Adrenal gland (tissue), 12 donors: ENCODE data around the gene GALNT1. TPM values are rescaled to one million over a fixed set of nuclear protein-coding genes. Genes with fewer than 3 reads are reported as not detected.
A peak's percentile ranks its signal among the peaks of the same experiment; 100 is the strongest.

Experiments
- DNase-seq, 7 donors: peaks; one replicate each; pipeline ENCODE4 v3.0.0-alpha.2; 2019 to 2020
- H3K27ac ChIP-seq, 5 donors: fragments of 200-600 bp; sonication (generic) in 4 of 5; 1 replicate in 3 of 5; 2 replicates in 2 of 5; pipeline versions ENCODE4 v1.5.1 to v1.8.0; 2016 to 2020; ENCODE audit warnings: mild to moderate bottlenecking in 1 of 5
- H3K27me3 ChIP-seq: fragments of 200-600 bp; 2 replicates; pipeline ENCODE4 v1.8.0; 2021
- H3K36me3 ChIP-seq, 2 donors: fragments of 200-600 bp; replicated peaks in 1 of 2; 1 replicate in 1 of 2; 2 replicates in 1 of 2; pipeline versions ENCODE4 v1.5.1 to v1.8.0; 2018 to 2022
- H3K4me1 ChIP-seq, 2 donors: fragments of 200-600 bp; replicated peaks in 1 of 2; 1 replicate in 1 of 2; 2 replicates in 1 of 2; pipeline versions ENCODE4 v1.5.1 to v1.8.0; 2018 to 2021
- H3K4me3 ChIP-seq, 4 donors: fragments of 200-600 bp; sonication (generic) in 3 of 4; one replicate each; pipeline ENCODE4 v1.5.1; 2016 to 2018
- H3K9me3 ChIP-seq, 3 donors: fragments of 200-600 bp; sonication (generic) in 1 of 3; replicated peaks in 1 of 3; 1 replicate in 2 of 3; 2 replicates in 1 of 3; pipeline versions ENCODE4 v1.5.1 to v1.8.0; 2016 to 2021
- POLR2A ChIP-seq, 2 donors: fragments of 450-650 bp; IDR thresholded peaks; one replicate each; pipeline ENCODE4 v1.6.1; 2017; ENCODE audit warnings: antibody characterized with exemption in 2 of 2, mild to moderate bottlenecking in 2 of 2, moderate library complexity in 1 of 2
- WGBS, 4 donors: extraction: QIAGEN DNeasy Blood & Tissue Kit in 2 of 4; methylation state at CpG; one replicate each; pipeline versions ENCODE4 v1.1.5 to v1.1.7; 2013 to 2017; 5-methylcytosine and 5-hydroxymethylcytosine counted together
- intact Hi-C, 2 donors: fragments of 100-400 bp; cut with DNase I; formaldehyde crosslinking; loops; one replicate each; pipeline versions ENCODE4 v1.14.1 to v1.15.0; 2022 to 2023
- microRNA-seq, 3 donors: library from miRNA; unstranded; fragments of <30 nt; microRNA quantifications; one replicate each; pipeline ENCODE4, GENCODE V29; 2017 to 2020
- polyA plus RNA-seq, 3 donors: library from polyadenylated mRNA; stranded (reverse); fragments of 200-250 nt in 2 of 3; fragments of 350-450 nt in 1 of 3; fragmentation: Illumina TruSeq in 1 of 3; extraction: RNeasy Lipid Tissue Mini Kit (QIAGEN cat#74804) in 1 of 3; gene quantifications; one replicate each; pipeline ENCODE4 v1.2.3, GENCODE V29; 2013 to 2014
- total RNA-seq, 9 donors: library from RNA; depleted of rRNA in 4 of 9; stranded (reverse); fragments of >200 nt in 4 of 9; fragments of 120-200 nt in 1 of 9; fragmentation: NEBNext Ultra II Directional in 1 of 9; extraction: Animal tissue kit (Norgen Biotek cat#: 25700) in 1 of 9; gene quantifications; one replicate each; pipeline versions ENCODE4 v1.1.0 to v1.2.4, GENCODE V29; 2013 to 2023
- TF ChIP-seq, protein P1 (sequence below), 6 experiments: fragments of 450-650 bp in 4 of 6; fragments of 200-600 bp in 2 of 6; sonication (generic) in 1 of 6; IDR thresholded peaks; 1 replicate in 5 of 6; 2 replicates in 1 of 6; pipeline versions ENCODE4 v1.5.1 to v1.8.0; 2016 to 2021; ENCODE audit warnings: antibody characterized with exemption in 6 of 6, mild to moderate bottlenecking in 2 of 6, moderate library complexity in 1 of 6
- donor health status: healthy with polysubstance abuse.
- donor health status: Bipolar disorder and iron deficiency.
- donor health status: DM: yes; HTN: yes; CAD: no.
- donor health status: DM: no; HTN: no; CAD: no.
- donor health status: DM: no; HTN: no; CAD: no.
- donor health status: DM: yes; HTN: yes; CAD: no.

Gene GALNT1
- total and polyA plus RNA-seq, 12 donors, result 9.7 to 130 (median 65.4) TPM

DNA sequence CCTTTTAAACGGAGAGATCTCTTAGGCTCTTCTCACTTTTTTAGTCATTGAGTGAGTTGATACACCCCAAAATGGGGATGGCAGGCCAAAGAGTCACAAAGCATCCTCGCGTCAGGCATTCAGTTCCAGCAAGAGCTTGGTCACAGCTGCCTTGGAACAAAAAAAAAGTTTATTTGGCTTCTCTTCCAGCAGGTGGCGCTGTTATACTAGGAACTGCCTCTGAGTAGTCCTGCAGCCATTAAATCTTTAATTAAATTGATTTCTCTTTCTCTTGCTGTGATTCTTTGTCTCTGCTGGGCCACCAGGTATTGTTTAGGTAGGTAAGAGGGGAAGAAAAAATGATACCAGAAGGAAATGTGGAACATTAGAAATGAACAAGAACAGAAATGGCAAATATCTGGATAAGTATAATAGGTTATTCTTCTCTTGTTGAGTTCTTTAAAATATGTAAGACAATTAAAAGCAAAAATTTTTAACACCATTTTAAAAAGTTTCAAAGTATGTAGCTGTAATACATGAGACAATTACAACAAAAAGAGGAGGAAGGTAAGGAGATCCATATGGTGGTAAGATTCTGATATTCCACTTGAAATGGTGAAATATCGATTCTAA, 175.1 kb downstream of the GALNT1 start:
- H3K27me3 ChIP-seq, result peaks cover 4% of the 10 kb centered on the region
- no peaks in the 10 kb centered on the region for H3K4me1 ChIP-seq
- H3K9me3 ChIP-seq, result no peaks in the 10 kb centered on the region
- TF ChIP-seq POLR2A (IDR thresholded peaks at IDR 0.05), result no peak
- TF ChIP-seq, protein P1, sequence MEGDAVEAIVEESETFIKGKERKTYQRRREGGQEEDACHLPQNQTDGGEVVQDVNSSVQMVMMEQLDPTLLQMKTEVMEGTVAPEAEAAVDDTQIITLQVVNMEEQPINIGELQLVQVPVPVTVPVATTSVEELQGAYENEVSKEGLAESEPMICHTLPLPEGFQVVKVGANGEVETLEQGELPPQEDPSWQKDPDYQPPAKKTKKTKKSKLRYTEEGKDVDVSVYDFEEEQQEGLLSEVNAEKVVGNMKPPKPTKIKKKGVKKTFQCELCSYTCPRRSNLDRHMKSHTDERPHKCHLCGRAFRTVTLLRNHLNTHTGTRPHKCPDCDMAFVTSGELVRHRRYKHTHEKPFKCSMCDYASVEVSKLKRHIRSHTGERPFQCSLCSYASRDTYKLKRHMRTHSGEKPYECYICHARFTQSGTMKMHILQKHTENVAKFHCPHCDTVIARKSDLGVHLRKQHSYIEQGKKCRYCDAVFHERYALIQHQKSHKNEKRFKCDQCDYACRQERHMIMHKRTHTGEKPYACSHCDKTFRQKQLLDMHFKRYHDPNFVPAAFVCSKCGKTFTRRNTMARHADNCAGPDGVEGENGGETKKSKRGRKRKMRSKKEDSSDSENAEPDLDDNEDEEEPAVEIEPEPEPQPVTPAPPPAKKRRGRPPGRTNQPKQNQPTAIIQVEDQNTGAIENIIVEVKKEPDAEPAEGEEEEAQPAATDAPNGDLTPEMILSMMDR (IDR thresholded peaks at IDR 0.05), result peak; percentile 70 to 87 (median 77)
- 16 to 22% (median 18%) methylated on average over 5 of the region's 5 CpGs for WGBS, 4 donors
- H3K36me3 ChIP-seq, result no peaks in the 10 kb centered on the region
- no peak overlapping the region for H3K27ac ChIP-seq
- no peak overlapping the region for H3K4me3 ChIP-seq
- peak; percentile 41 to 76 (median 58) for DNase-seq
- intact Hi-C loops, result loop anchor here (5.0 to 10.0 kb wide), 2 partner anchors 196 to 198 kb away; no protein-coding TSS in a partner anchor

Small RNA genes within 50 kb of the gene (microRNA-seq; reads per million reads assigned to microRNA genes)
- 0 to 0.45 (median 0) reads per million in 3 donors for gene MIR3975

Other genes with a start within 250 kb of the GALNT1 start
- gene ZNF24, start 237.3 kb upstream of the GALNT1 start, total RNA-seq, result 10 to 100 TPM; 25.6 to 75.6 (median 54.1) TPM
- gene ZNF24, start 237.3 kb upstream of the GALNT1 start, polyA plus RNA-seq, result 10 to 100 TPM; 16.3 to 46.2 (median 28.1) TPM
- gene ZNF396, start 204.4 kb upstream of the GALNT1 start, total RNA-seq, result 1 to 10 TPM in 8 of 9 donors, under 1 TPM in 1; 0.61 to 9.9 (median 4.5) TPM
- 1 to 10 TPM; 2.5 to 3.8 (median 3.3) TPM for gene ZNF396, start 204.4 kb upstream of the GALNT1 start, polyA plus RNA-seq
- gene INO80C, start 83.8 kb upstream of the GALNT1 start, total RNA-seq, result 10 to 100 TPM in 4 of 9 donors, 1 to 10 TPM in 5; 3.6 to 29.6 (median 9.0) TPM
- gene INO80C, start 83.8 kb upstream of the GALNT1 start, polyA plus RNA-seq, result 10 to 100 TPM; 19.2 to 25.6 (median 25.3) TPM